IMR-90 (cell line): Measurements from ENCODE around the gene WNK1. TPM values are rescaled to one million over a fixed set of nuclear protein-coding genes. Genes with fewer than 3 reads are reported as not detected.

ENCODE experiments used
- ATAC-seq: fragments of 200-7000 bp; cut with Tn5 transposase; 2 replicates; pipeline ENCODE4 v1.9.1; 2020; ENCODE audit warnings: low read depth, mild to moderate bottlenecking, moderate library complexity
- BruUV-seq: library from RNA; stranded (reverse); fragments of 400-500 nt; replicated peaks from 2 replicates; lab custom pipeline; 2021; lab: Mats Ljungman, UMichigan
- CTCF ChIA-PET: fragments of 300-600 bp; formaldehyde crosslinking; extraction: SDS; loops from one replicate; lab custom pipeline; 2021; ENCODE audit warnings: antibody characterized with exemption; lab: Yijun Ruan, JAX
- POLR2A ChIA-PET: fragments of 300-600 bp; sonication (Branson Sonifier 250); formaldehyde crosslinking; loops from one replicate; lab custom pipeline; 2022; ENCODE audit warnings: antibody characterized with exemption; ENCODE audit not compliant: unreplicated experiment; lab: Charles Lee
- DNase-seq: peaks from one replicate; pipeline ENCODE4 v3.0.0; 2013
- H2AFZ ChIP-seq: replicated peaks from 2 replicates; pipeline ENCODE3; 2013; ENCODE audit warnings: low read length, mild to moderate bottlenecking; ENCODE audit not compliant: poor library complexity
- H2AK5ac ChIP-seq: 2 replicates; pipeline ENCODE4 v1.6.1; 2013; ENCODE audit warnings: low read depth, low read length, inconsistent platforms
- H2AK9ac ChIP-seq: replicated peaks from 2 replicates; pipeline ENCODE3; 2013; ENCODE audit warnings: mild to moderate bottlenecking, low read depth, low read length, moderate library complexity; ENCODE audit not compliant: poor library complexity
- H2BK120ac ChIP-seq: 2 replicates; pipeline ENCODE4 v1.6.1; 2013; ENCODE audit warnings: low read depth, low read length, inconsistent platforms
- H2BK15ac ChIP-seq: 3 replicates; pipeline ENCODE4 v1.6.1; 2013; ENCODE audit warnings: low read depth, low read length, inconsistent platforms
- H2BK20ac ChIP-seq: 2 replicates; pipeline ENCODE4 v1.6.1; 2013; ENCODE audit warnings: low read depth, mild to moderate bottlenecking, inconsistent platforms, low read length, moderate library complexity
- H2BK5ac ChIP-seq: 2 replicates; pipeline ENCODE4 v1.6.1; 2013; ENCODE audit warnings: mild to moderate bottlenecking, low read depth, low read length, inconsistent platforms; ENCODE audit not compliant: poor library complexity, severe bottlenecking
- H3K14ac ChIP-seq: replicated peaks from 2 replicates; pipeline ENCODE4 v1.6.1; 2013; ENCODE audit warnings: low read depth, low read length, inconsistent platforms
- H3K18ac ChIP-seq: 2 replicates; pipeline ENCODE4 v1.6.1; 2013; ENCODE audit warnings: low read depth, low read length, control low read depth
- H3K23ac ChIP-seq: 2 replicates; pipeline ENCODE4 v1.6.1; 2013; ENCODE audit warnings: low read depth, low read length, inconsistent platforms
- H3K27ac ChIP-seq: 2 replicates; pipeline ENCODE4 v1.5.1; 2013; ENCODE audit warnings: mild to moderate bottlenecking, control low read depth, low read length; ENCODE audit not compliant: insufficient read depth
- H3K27me3 ChIP-seq: 2 replicates; pipeline ENCODE4 v1.6.1; 2013; ENCODE audit warnings: low read length; ENCODE audit not compliant: control insufficient read depth, insufficient read depth
- H3K36me3 ChIP-seq: 2 replicates; pipeline ENCODE4 v1.6.1; 2013; ENCODE audit warnings: low read length, mixed read lengths; ENCODE audit not compliant: control insufficient read depth, insufficient read depth
- H3K4ac ChIP-seq: 2 replicates; pipeline ENCODE4 v1.6.1; 2013; ENCODE audit warnings: low read depth, low read length, inconsistent platforms
- H3K4me1 ChIP-seq: 2 replicates; pipeline ENCODE4 v1.6.1; 2013; ENCODE audit warnings: low read length, mixed read lengths; ENCODE audit not compliant: control insufficient read depth, insufficient read depth
- H3K4me2 ChIP-seq: 2 replicates; pipeline ENCODE4 v1.6.1; 2013; ENCODE audit warnings: low read depth, mild to moderate bottlenecking, control low read depth, low read length, moderate library complexity
- H3K4me3 ChIP-seq: 2 replicates; pipeline ENCODE4 v1.5.1; 2013; ENCODE audit warnings: low read depth, mild to moderate bottlenecking, control low read depth, low read length, moderate library complexity; ENCODE audit not compliant: insufficient read depth
- H3K56ac ChIP-seq: 2 replicates; pipeline ENCODE4 v1.6.1; 2013; ENCODE audit warnings: low read length, inconsistent platforms; ENCODE audit not compliant: insufficient read depth; ENCODE audit errors: extremely low read depth
- H3K79me1 ChIP-seq, 2 experiments: 2 replicates each; pipeline ENCODE4 v1.6.1; 2013; ENCODE audit warnings: low read length in 2 of 2, inconsistent platforms in 1 of 2, low read depth in 1 of 2
- H3K9ac ChIP-seq: 2 replicates; pipeline ENCODE4 v1.6.1; 2013; ENCODE audit warnings: low read depth, low read length, control low read depth
- H3K9me1 ChIP-seq: 2 replicates; pipeline ENCODE4 v1.6.1; 2013; ENCODE audit warnings: low read length, inconsistent platforms; ENCODE audit not compliant: insufficient read depth
- H3K9me3 ChIP-seq: 2 replicates; pipeline ENCODE4 v1.6.1; 2013; ENCODE audit warnings: low read length; ENCODE audit not compliant: control insufficient read depth, insufficient read depth
- H4K20me1 ChIP-seq: 2 replicates; pipeline ENCODE4 v1.6.1; 2013; ENCODE audit warnings: low read length, inconsistent platforms; ENCODE audit not compliant: insufficient read depth
- H4K5ac ChIP-seq: 2 replicates; pipeline ENCODE4 v1.6.1; 2013; ENCODE audit warnings: mild to moderate bottlenecking, low read depth, low read length, control low read depth
- H4K8ac ChIP-seq, 2 experiments: 2 replicates each; pipeline ENCODE4 v1.6.1; 2013; ENCODE audit warnings: low read depth in 2 of 2, low read length in 2 of 2, control low read depth in 1 of 2, inconsistent platforms in 1 of 2
- H4K91ac ChIP-seq: 2 replicates; pipeline ENCODE4 v1.6.1; 2013; ENCODE audit warnings: low read depth, low read length, inconsistent platforms; ENCODE audit not compliant: insufficient read depth
- BHLHE40 ChIP-seq: fragments of 150-350 bp; IDR thresholded peaks from 2 replicates; pipeline ENCODE4 v1.6.1; 2016; ENCODE audit warnings: mild to moderate bottlenecking, low read depth, low read length
- CHD1 ChIP-seq: IDR thresholded peaks from 2 replicates; pipeline ENCODE4 v1.6.1; 2012; ENCODE audit warnings: low read depth, low read length, improper control_type of control experiment
- CTCF ChIP-seq: conservative IDR thresholded peaks from 2 replicates; pipeline ENCODE4 v1.5.1; 2012; ENCODE audit warnings: mild to moderate bottlenecking, low read depth, low read length, improper control_type of control experiment
- ELK1 ChIP-seq: fragments of 150-350 bp; IDR thresholded peaks from 2 replicates; pipeline ENCODE4 v1.6.1; 2016; ENCODE audit warnings: low read depth, mild to moderate bottlenecking, low read length, moderate library complexity, borderline replicate concordance
- FOS ChIP-seq: fragments of 150-350 bp; IDR thresholded peaks from 2 replicates; pipeline ENCODE4 v1.6.1; 2016; ENCODE audit warnings: low read depth, low read length
- MXI1 ChIP-seq: IDR thresholded peaks from 2 replicates; pipeline ENCODE4 v1.6.1; 2012; ENCODE audit warnings: low read depth, mild to moderate bottlenecking, low read length, moderate library complexity, borderline replicate concordance
- NFE2L2 ChIP-seq: fragments of 150-350 bp; IDR thresholded peaks from 2 replicates; pipeline ENCODE4 v1.6.1; 2016; ENCODE audit warnings: low read depth, mild to moderate bottlenecking, low read length
- RAD21 ChIP-seq: IDR thresholded peaks from 2 replicates; pipeline ENCODE4 v1.6.1; 2012; ENCODE audit warnings: low read length, improper control_type of control experiment
- RCOR1 ChIP-seq: IDR thresholded peaks from 2 replicates; pipeline ENCODE4 v1.6.1; 2012; ENCODE audit warnings: mild to moderate bottlenecking, low read length, improper control_type of control experiment; ENCODE audit not compliant: insufficient replicate concordance
- RFX5 ChIP-seq: IDR thresholded peaks from 2 replicates; pipeline ENCODE4 v1.8.0; 2012; ENCODE audit warnings: low read depth, mild to moderate bottlenecking, low read length, moderate library complexity
- SMC3 ChIP-seq: fragments of 150-350 bp; IDR thresholded peaks from 2 replicates; pipeline ENCODE4 v1.6.1; 2016; ENCODE audit warnings: low read depth, mild to moderate bottlenecking, antibody characterized with exemption, low read length, moderate library complexity
- USF2 ChIP-seq: fragments of 150-350 bp; IDR thresholded peaks from 2 replicates; pipeline ENCODE4 v1.6.1; 2017; ENCODE audit warnings: mild to moderate bottlenecking, antibody characterized with exemption, low read length, low read depth
- WGBS, 2 experiments: methylation state at CpG; one replicate each; pipeline versions ENCODE4 v1.1.5 to v1.1.7; 2013; ENCODE audit warnings: missing lambda C conversion rate in 2 of 2; ENCODE audit not compliant: insufficient read length in 1 of 2; ENCODE audit errors: extremely low coverage in 2 of 2; 5-methylcytosine and 5-hydroxymethylcytosine counted together
- dilution Hi-C: fragments of 300-500 bp; cut with HindIII; formaldehyde crosslinking; loops from one replicate; pipeline ENCODE4 v1.14.3; 2018; ENCODE audit warnings: low sequenced_read_pairs; ENCODE audit not compliant: unreplicated experiment
- in situ Hi-C: fragments of 300-500 bp; cut with MboI; formaldehyde crosslinking; loops from 3 replicates; pipeline ENCODE4 v1.14.3; 2019; ENCODE audit warnings: low sequenced_read_pairs, inconsistent platforms, mixed read lengths
- intact Hi-C: fragments of 100-400 bp; cut with micrococcal nuclease; formaldehyde crosslinking; loops from 2 replicates; pipeline ENCODE4 v1.10.0; 2022
- polyA plus RNA-seq, 3 experiments: library from polyadenylated mRNA; depleted of rRNA; stranded (reverse); fragments of >200 nt; gene quantifications; 2 replicates each; pipeline ENCODE4 v1.2.3, GENCODE V29; 2012; ENCODE audit warnings: low replicate concordance in 1 of 3
- total RNA-seq: library from RNA; depleted of rRNA; stranded (reverse); fragments of >200 nt; gene quantifications from 2 replicates; pipeline ENCODE4 v1.2.3, GENCODE V29; 2012

Gene WNK1
- total and polyA plus RNA-seq, 2 of the 4 experiments (the other 2 are of a cell fraction) = 36.9 to 42.8 TPM

- Histone ChIP-seq H4K91ac (peak overlapping the region; percentile 57; the same call in 1 of the 2 replicates), H2BK20ac (no peak overlapping the region), H3K4ac (peak overlapping the region; percentile 77), H2AFZ (peak overlapping the region; percentile 95), H2BK120ac (no peak overlapping the region), H3K27me3 (no peaks in the 10 kb centered on the region), H2AK5ac (no peak overlapping the region), H3K9me3 (no peaks in the 10 kb centered on the region), H4K5ac (no peak overlapping the region), H4K20me1 (peaks cover 44% of the 10 kb centered on the region), H3K79me1 (peaks cover 0 to 19% of the 10 kb centered on the region in 2 experiments; a peak in 2 of 4 replicates), H2BK5ac (peak overlapping the region; percentile 79), H3K9me1 (no peaks in the 10 kb centered on the region), H3K27ac (peak overlapping the region; percentile 72), H3K14ac (peak overlapping the region; percentile 94), H3K23ac (peak overlapping the region; percentile 95), H3K4me3 (peak overlapping the region; percentile 65), H2AK9ac (peak overlapping the region; percentile 89), H3K4me2 (peak overlapping the region; percentile 96), H3K9ac (peak overlapping the region; percentile 81), H4K8ac (peak overlapping the region in 1 of 2 experiments; percentile 81; a peak in 1 of 4 replicates), H3K18ac (no peak overlapping the region; the same call in 1 of the 2 replicates), H2BK15ac (no peak overlapping the region), H3K4me1 (no peaks in the 10 kb centered on the region; the same call in 1 of the 2 replicates), H3K36me3 (no peaks in the 10 kb centered on the region), H3K56ac (peak overlapping the region; percentile 83; the same call in 1 of the 2 replicates)
- ChIA-PET POLR2A (no interaction called here), CTCF (interaction anchor here (1.2 to 3.4 kb wide), 2 partner anchors 139 to 182 kb away, joined by 3 to 19 read pairs; no protein-coding TSS in a partner anchor)
- dilution Hi-C loops (no loop called here), in situ Hi-C loops (loop anchor here (5.0 kb wide), 1 partner anchor 176 kb away; no protein-coding TSS in a partner anchor), intact Hi-C loops (loop anchor here (5.0 kb wide), 2 partner anchors 121 to 829 kb away; no protein-coding TSS in a partner anchor)
- 0% methylated on average over 59 of the region's 115 CpGs; no CpG with 5 or more reads in 1 of the 2 experiments for WGBS, 2 experiments
- DNase-seq (peak; percentile 21), ATAC-seq (peak; percentile 50)
- BruUV-seq = no TSS peak
- TF ChIP-seq RCOR1 (no peak), ELK1 (no peak), FOS (no peak), RAD21 (no peak), CHD1 (no peak), BHLHE40 (peak; percentile 40), RFX5 (no peak), CTCF (peak; percentile 18; the same call in 1 of the 2 replicates), USF2 (no peak), MXI1 (no peak; the same call in 1 of the 2 replicates), SMC3 (no peak), NFE2L2 (no peak)
Measured at GRCh38 chr12:752695-753610, 574 bp downstream of the WNK1 start.
